ENCODE measurements around the gene ERCC8. TPM values are rescaled to one million over a fixed set of nuclear protein-coding genes. Genes with fewer than 3 reads are reported as not detected.

The ERCC8 gene
- total and polyA plus RNA-seq, 2 of the 13 experiments (the other 11 are each of a cell fraction or from before 2014, with no cell fraction given): 24.4 to 35.2 TPM

DNA sequence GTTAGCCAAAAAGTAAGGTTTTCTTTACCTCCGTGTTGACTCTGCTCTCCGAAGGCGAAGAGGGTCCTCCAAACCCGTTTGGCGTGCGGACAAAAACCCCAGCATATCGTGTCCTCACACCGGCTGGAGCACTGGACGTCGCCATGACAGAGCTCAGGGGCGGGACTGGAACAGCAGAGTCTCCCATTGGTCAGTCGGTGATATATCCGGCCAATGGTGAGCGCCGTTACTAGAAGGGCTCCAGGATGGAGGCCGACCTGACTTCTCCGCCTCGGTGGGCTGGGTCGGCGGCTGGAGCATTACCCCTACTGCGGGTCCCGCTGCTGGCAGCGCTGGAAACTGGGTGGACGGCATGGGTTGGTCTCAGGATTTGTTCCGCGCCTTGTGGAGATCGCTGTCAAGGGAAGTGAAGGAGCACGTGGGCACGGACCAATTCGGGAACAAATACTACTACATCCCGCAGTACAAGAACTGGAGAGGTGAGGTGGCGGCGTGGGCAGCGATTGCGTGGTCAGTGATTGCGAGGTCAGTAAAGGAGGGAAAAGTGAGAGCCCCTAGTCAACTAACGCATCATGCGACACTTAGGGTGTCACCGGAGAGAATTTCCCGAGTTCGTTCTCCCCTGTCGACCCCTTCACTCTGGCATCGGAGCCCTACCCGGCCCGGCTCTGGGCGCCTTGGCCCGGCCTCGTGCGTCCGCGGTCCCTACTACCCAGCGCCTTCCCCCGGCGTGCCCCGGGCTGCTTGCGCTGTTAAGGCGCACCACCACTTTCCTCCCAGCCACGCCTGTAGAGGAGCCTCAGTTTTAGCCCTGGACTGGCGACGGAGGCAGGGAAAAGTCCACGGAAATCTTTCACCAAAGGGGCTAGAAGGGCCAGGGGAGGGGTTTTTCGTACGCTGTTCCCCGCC, at the start of gene ERCC8, which contains the start of gene NDUFAF2 (continued):
- TF ChIP-seq ELF4 (CRISPR knock-in tag; IDR thresholded peaks at IDR 0.05; ENCODE audit: borderline replicate concordance) (no peak), ZNF549 (CRISPR knock-in tag; IDR thresholded peaks at IDR 0.05) (no peak), ZNF33B (CRISPR knock-in tag; IDR thresholded peaks at IDR 0.05) (no peak), EEA1 (CRISPR knock-in tag; IDR thresholded peaks at IDR 0.05; ENCODE audit: borderline replicate concordance) (no peak), HNRNPH1 (optimal IDR thresholded peaks at IDR 0.05; ENCODE audit: low read depth, low read length) (no peak), ZNF747 (CRISPR knock-in tag; IDR thresholded peaks at IDR 0.05; ENCODE audit: borderline replicate concordance) (peak; percentile 67), DPF2 (CRISPR knock-in tag; IDR thresholded peaks at IDR 0.05; ENCODE audit: borderline replicate concordance, low read depth) (no peak), ZNF780A (CRISPR knock-in tag; IDR thresholded peaks at IDR 0.05) (no peak), ZNF142 (CRISPR knock-in tag; IDR thresholded peaks at IDR 0.05) (0 out of 2 replicates have a peak, but pooled peaks have one; percentile 36), TEAD3 (CRISPR knock-in tag; optimal IDR thresholded peaks at IDR 0.05; ENCODE audit: borderline replicate concordance) (no peak)
- TF ChIP-seq, protein P1, sequence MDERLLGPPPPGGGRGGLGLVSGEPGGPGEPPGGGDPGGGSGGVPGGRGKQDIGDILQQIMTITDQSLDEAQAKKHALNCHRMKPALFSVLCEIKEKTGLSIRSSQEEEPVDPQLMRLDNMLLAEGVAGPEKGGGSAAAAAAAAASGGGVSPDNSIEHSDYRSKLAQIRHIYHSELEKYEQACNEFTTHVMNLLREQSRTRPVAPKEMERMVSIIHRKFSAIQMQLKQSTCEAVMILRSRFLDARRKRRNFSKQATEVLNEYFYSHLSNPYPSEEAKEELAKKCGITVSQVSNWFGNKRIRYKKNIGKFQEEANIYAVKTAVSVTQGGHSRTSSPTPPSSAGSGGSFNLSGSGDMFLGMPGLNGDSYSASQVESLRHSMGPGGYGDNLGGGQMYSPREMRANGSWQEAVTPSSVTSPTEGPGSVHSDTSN (CRISPR knock-in tag; IDR thresholded peaks at IDR 0.05): no peak
- TF ChIP-seq, protein P2, sequence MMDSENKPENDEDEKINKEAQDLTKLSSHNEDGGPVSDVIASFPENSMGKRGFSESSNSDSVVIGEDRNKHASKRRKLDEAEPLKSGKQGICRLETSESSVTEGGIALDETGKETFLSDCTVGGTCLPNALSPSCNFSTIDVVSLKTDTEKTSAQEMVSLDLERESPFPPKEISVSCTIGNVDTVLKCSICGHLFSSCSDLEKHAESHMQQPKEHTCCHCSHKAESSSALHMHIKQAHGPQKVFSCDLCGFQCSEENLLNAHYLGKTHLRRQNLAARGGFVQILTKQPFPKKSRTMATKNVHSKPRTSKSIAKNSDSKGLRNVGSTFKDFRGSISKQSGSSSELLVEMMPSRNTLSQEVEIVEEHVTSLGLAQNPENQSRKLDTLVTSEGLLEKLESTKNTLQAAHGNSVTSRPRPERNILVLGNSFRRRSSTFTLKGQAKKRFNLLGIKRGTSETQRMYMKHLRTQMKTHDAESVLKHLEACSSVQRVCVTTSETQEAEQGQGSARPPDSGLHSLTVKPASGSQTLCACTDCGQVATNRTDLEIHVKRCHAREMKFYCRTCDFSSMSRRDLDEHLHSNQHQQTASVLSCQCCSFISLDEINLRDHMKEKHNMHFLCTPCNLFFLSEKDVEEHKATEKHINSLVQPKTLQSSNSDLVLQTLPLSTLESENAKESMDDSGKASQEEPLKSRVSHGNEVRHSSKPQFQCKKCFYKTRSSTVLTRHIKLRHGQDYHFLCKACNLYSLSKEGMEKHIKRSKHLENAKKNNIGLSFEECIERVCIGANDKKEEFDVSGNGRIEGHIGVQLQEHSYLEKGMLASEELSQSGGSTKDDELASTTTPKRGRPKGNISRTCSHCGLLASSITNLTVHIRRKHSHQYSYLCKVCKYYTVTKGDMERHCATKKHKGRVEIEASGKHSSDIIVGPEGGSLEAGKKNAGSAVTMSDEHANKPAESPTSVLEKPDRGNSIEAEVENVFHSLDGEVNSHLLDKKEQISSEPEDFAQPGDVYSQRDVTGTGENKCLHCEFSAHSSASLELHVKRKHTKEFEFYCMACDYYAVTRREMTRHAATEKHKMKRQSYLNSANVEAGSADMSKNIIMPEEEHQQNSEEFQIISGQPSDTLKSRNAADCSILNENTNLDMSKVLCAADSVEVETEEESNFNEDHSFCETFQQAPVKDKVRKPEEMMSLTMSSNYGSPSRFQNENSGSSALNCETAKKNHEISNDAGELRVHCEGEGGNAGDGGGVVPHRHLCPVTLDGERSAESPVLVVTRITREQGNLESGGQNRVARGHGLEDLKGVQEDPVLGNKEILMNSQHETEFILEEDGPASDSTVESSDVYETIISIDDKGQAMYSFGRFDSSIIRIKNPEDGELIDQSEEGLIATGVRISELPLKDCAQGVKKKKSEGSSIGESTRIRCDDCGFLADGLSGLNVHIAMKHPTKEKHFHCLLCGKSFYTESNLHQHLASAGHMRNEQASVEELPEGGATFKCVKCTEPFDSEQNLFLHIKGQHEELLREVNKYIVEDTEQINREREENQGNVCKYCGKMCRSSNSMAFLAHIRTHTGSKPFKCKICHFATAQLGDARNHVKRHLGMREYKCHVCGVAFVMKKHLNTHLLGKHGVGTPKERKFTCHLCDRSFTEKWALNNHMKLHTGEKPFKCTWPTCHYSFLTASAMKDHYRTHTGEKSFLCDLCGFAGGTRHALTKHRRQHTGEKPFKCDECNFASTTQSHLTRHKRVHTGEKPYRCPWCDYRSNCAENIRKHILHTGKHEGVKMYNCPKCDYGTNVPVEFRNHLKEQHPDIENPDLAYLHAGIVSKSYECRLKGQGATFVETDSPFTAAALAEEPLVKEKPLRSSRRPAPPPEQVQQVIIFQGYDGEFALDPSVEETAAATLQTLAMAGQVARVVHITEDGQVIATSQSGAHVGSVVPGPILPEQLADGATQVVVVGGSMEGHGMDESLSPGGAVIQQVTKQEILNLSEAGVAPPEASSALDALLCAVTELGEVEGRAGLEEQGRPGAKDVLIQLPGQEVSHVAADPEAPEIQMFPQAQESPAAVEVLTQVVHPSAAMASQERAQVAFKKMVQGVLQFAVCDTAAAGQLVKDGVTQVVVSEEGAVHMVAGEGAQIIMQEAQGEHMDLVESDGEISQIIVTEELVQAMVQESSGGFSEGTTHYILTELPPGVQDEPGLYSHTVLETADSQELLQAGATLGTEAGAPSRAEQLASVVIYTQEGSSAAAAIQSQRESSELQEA (CRISPR knock-in tag; IDR thresholded peaks at IDR 0.05; ENCODE audit: not compliant biosample characterization): no peak
